ENCODE results near the gene CLEC18B. TPM values are rescaled to one million over a fixed set of nuclear protein-coding genes. Genes with fewer than 3 reads are reported as not detected.
"Not testable (repeated sequence)": the region's sequence is repeated elsewhere in the genome, so short reads cannot be mapped to it uniquely, and the experiment has no call there.

The CLEC18B gene
- polyA plus RNA-seq, 3 donors = 119 to 179 (median 146) TPM

GRCh38 chr16:74450236-74450635 is 29.0 kb upstream of the CLEC18B start:
- no peak for DNase-seq (ENCODE audit: extremely low read depth in 1 of 11, low read depth in 9 of 11, low spot score in 4 of 11)

- no peak for DNase-seq (ENCODE audit: extremely low read depth in 1 of 11, low read depth in 9 of 11, low spot score in 4 of 11)
Observed at GRCh38 chr16:74449470-74449869, 28.2 kb upstream of the CLEC18B start.

GRCh38 chr16:74448990-74449389 is 27.7 kb upstream of the CLEC18B start:
- no peak for DNase-seq (ENCODE audit: extremely low read depth in 1 of 11, low read depth in 9 of 11, low spot score in 4 of 11)

GRCh38 chr16:74447578-74447977 is 26.3 kb upstream of the CLEC18B start:
- no peak for DNase-seq (ENCODE audit: extremely low read depth in 1 of 11, low read depth in 9 of 11, low spot score in 4 of 11)

- DNase-seq (ENCODE audit: extremely low read depth in 1 of 11, low read depth in 9 of 11, low spot score in 4 of 11) = no peak
Observed at GRCh38 chr16:74446866-74447265, 25.6 kb upstream of the CLEC18B start.

- not testable (repeated sequence) for DNase-seq (ENCODE audit: extremely low read depth in 1 of 11, low read depth in 9 of 11, low spot score in 4 of 11)
Observed at GRCh38 chr16:74443624-74444346, 22.5 kb upstream of the CLEC18B start.

- DNase-seq (ENCODE audit: extremely low read depth in 1 of 11, low read depth in 9 of 11, low spot score in 4 of 11) = no peak
Observed at GRCh38 chr16:74439685-74440084, 18.4 kb upstream of the CLEC18B start.

- DNase-seq (ENCODE audit: extremely low read depth in 1 of 11, low read depth in 9 of 11, low spot score in 4 of 11) = no peak
Observed at GRCh38 chr16:74438492-74438979, 17.3 kb upstream of the CLEC18B start.

- no peak for DNase-seq (ENCODE audit: extremely low read depth in 1 of 11, low read depth in 9 of 11, low spot score in 4 of 11)
Observed at GRCh38 chr16:74431516-74431915, 10.2 kb upstream of the CLEC18B start.

GRCh38 chr16:74430036-74430712 is 8.9 kb upstream of the CLEC18B start:
- DNase-seq (ENCODE audit: extremely low read depth in 1 of 11, low read depth in 9 of 11, low spot score in 4 of 11) = peak in 1 of 11 donors; percentile 20

- DNase-seq (ENCODE audit: extremely low read depth in 1 of 11, low read depth in 9 of 11, low spot score in 4 of 11) = not testable (repeated sequence)
Observed at GRCh38 chr16:74428493-74428892, 7.2 kb upstream of the CLEC18B start.

GRCh38 chr16:74425751-74426150 is 4.5 kb upstream of the CLEC18B start:
- not testable (repeated sequence) for DNase-seq (ENCODE audit: extremely low read depth in 1 of 11, low read depth in 9 of 11, low spot score in 4 of 11)

- not testable (repeated sequence) for DNase-seq (ENCODE audit: extremely low read depth in 1 of 11, low read depth in 9 of 11, low spot score in 4 of 11)
Observed at GRCh38 chr16:74423721-74424120, 2.4 kb upstream of the CLEC18B start.

GRCh38 chr16:74422086-74422485 is 808 bp upstream of the CLEC18B start:
- DNase-seq (ENCODE audit: extremely low read depth in 1 of 11, low read depth in 9 of 11, low spot score in 4 of 11) = not testable (repeated sequence)

GRCh38 chr16:74421482-74421785 is 156 bp upstream of the CLEC18B start:
- not testable (repeated sequence) for DNase-seq (ENCODE audit: extremely low read depth in 1 of 11, low read depth in 9 of 11, low spot score in 4 of 11)

GRCh38 chr16:74419811-74420210 is 1.5 kb downstream of the CLEC18B start:
- not testable (repeated sequence) for DNase-seq (ENCODE audit: extremely low read depth in 1 of 11, low read depth in 9 of 11, low spot score in 4 of 11)

GRCh38 chr16:74417897-74418296 is 3.4 kb downstream of the CLEC18B start:
- not testable (repeated sequence) for DNase-seq (ENCODE audit: extremely low read depth in 1 of 11, low read depth in 9 of 11, low spot score in 4 of 11)

GRCh38 chr16:74413920-74414319 is 7.4 kb downstream of the CLEC18B start:
- DNase-seq (ENCODE audit: extremely low read depth in 1 of 11, low read depth in 9 of 11, low spot score in 4 of 11) = not testable (repeated sequence)

GRCh38 chr16:74413485-74413884 is 7.8 kb downstream of the CLEC18B start:
- DNase-seq (ENCODE audit: extremely low read depth in 1 of 11, low read depth in 9 of 11, low spot score in 4 of 11) = not testable (repeated sequence)

GRCh38 chr16:74412775-74413390 is 8.4 kb downstream of the CLEC18B start:
- not testable (repeated sequence) for DNase-seq (ENCODE audit: extremely low read depth in 1 of 11, low read depth in 9 of 11, low spot score in 4 of 11)
